ENCODE data around the gene YPEL4.

Gene YPEL4

DNA sequence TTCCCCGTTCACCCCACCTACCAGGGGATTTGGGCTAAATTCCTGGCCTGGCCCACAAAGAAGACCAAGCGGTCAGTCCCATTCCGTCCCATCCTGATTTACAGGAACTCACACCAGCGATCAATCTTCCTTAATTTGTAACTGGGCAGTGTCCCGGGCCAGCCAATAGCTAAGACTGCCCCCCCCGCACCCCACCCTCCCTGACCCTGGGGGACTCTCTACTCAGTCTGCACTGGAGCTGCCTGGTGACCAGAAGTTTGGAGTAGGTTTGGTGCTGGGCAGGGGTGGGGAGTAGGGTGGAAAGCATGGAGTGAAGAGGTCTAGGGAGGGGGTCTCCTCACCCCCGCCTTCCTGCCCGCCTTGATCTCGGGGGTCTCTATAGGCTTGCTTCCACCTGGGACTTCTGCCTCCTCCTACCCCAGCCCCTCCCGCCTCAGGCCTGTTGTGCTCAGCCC lies 52.2 kb downstream of the YPEL4 start, which contains the start of gene SERPING1:
TSS of gene SERPING1 (plus strand) at position 225 of the 455 bp plus-strand sequence. CDS start 586 bp downstream, outside the sequence.
- DNase-seq (ENCODE audit: extremely low spot score) = no peak
- TF ChIP-seq LEF1 (IDR thresholded peaks at IDR 0.05; ENCODE audit: borderline replicate concordance) = no peak
- TF ChIP-seq L3MBTL2 (conservative IDR thresholded peaks at IDR 0.05) = no peak
- TF ChIP-seq, protein P1, sequence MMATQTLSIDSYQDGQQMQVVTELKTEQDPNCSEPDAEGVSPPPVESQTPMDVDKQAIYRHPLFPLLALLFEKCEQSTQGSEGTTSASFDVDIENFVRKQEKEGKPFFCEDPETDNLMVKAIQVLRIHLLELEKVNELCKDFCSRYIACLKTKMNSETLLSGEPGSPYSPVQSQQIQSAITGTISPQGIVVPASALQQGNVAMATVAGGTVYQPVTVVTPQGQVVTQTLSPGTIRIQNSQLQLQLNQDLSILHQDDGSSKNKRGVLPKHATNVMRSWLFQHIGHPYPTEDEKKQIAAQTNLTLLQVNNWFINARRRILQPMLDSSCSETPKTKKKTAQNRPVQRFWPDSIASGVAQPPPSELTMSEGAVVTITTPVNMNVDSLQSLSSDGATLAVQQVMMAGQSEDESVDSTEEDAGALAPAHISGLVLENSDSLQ (IDR thresholded peaks at IDR 0.05) = no peak
- no peak for TF ChIP-seq CTBP1 (IDR thresholded peaks at IDR 0.05; ENCODE audit: borderline replicate concordance)
- no peak for TF ChIP-seq HDGF (IDR thresholded peaks at IDR 0.05; ENCODE audit: borderline replicate concordance)
- no peak for TF ChIP-seq SUZ12 (IDR thresholded peaks at IDR 0.05)
- no peak for TF ChIP-seq SP1 (IDR thresholded peaks at IDR 0.05)
- no peak for TF ChIP-seq FOXK2 (IDR thresholded peaks at IDR 0.05)
- TF ChIP-seq TARDBP (IDR thresholded peaks at IDR 0.05) = no peak
- no peak for TF ChIP-seq NFRKB (IDR thresholded peaks at IDR 0.05)
- no peak for TF ChIP-seq ELF4 (IDR thresholded peaks at IDR 0.05)
- POLR2A ChIA-PET = no interaction called here
- CTCF ChIA-PET = interaction anchor here (0.7 kb wide), 1 partner anchor 45 kb away, joined by 3 read pairs; no protein-coding TSS in a partner anchor

DNA sequence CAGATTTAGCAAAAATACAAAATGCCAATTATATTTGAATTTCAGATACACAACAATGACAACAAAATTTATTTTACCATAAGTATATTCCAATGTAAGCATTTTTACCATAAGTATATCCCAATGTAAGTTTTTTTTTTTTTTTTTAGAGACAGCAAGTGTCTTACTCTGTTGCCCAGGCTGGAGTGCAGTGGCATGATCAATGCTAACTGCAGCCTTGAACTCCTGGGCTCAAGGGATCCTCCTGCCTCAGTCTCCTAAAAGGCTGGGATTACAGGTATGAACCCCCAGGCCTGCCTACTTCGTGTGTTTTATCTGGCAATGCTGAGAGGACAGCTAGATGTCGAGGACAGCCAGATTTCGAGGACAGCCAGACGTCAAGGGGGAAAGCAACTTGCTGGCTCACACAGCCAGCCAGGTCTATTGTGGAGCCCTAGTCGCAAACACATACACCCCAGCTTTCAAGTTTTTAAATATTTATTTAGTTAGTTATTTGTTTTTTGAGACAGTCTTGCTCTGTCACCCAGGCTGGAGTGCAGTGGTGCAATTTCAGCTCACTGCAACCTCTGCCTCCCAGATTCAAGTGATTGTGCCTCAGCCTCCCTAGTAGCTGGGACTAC lies 53.3 kb downstream of the YPEL4 start:
- ChIA-PET CTCF (interaction anchor here (0.6 kb wide), 1 partner anchor 123 kb away, joined by 6 read pairs; no protein-coding TSS in a partner anchor), POLR2A (no interaction called here)
- no peak for DNase-seq (ENCODE audit: extremely low spot score)
- TF ChIP-seq ARNT (IDR thresholded peaks at IDR 0.05) (no peak), SP1 (IDR thresholded peaks at IDR 0.05) (no peak), L3MBTL2 (conservative IDR thresholded peaks at IDR 0.05) (no peak), HDGF (IDR thresholded peaks at IDR 0.05; ENCODE audit: borderline replicate concordance) (no peak), BHLHE40 (IDR thresholded peaks at IDR 0.05; ENCODE audit: borderline replicate concordance) (no peak), CTBP1 (IDR thresholded peaks at IDR 0.05; ENCODE audit: borderline replicate concordance) (no peak), FOXA1 (IDR thresholded peaks at IDR 0.05) (no peak), ELF4 (IDR thresholded peaks at IDR 0.05) (no peak), SUZ12 (IDR thresholded peaks at IDR 0.05) (no peak), FOXK2 (IDR thresholded peaks at IDR 0.05) (no peak), ZNF384 (IDR thresholded peaks at IDR 0.05) (no peak)

Measured in HEK293T (cell line).